ENCODE measurements around the gene PCED1A.
"Not testable (repeated sequence)": the region's sequence is repeated elsewhere in the genome, so short reads cannot be mapped to it uniquely, and the experiment has no call there.

Gene PCED1A

DNA sequence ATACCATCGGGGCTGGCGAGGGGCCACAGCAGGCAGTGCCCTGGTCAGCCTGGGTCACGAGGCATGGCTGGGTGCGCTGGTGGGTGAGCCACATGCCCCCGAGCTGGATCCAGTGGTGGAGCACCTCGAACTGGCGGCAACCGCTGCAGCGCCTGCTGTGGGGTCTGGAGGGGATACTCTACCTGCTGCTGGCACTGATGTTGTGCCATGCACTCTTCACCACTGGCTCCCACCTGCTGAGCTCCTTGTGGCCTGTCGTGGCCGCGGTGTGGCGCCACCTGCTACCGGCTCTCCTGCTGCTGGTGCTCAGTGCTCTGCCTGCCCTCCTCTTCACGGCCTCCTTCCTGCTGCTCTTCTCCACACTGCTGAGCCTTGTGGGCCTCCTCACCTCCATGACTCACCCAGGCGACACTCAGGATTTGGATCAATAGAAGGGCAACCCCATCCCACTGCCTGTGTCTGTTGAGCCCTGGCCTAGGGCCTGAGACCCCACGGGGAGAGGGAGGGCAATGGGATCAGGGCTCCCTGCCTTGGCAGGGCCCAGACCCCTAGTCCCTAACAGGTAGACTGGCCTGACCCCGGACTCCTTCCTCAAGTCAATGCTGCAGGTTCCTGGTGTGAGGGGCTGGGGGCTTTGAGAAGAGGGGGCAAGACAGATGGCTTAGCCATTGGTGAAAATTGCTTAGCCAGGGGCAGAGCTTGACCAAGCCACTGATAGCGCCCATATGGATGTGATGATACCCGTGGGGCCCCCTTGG, 23.7 kb downstream of the PCED1A start:
- ATAC-seq (replicated peaks; ENCODE audit: extremely low read depth, poor library complexity, severe bottlenecking) (no peak), DNase-seq (ENCODE audit: low spot score in 2 of 2) (no peak)
- no peak overlapping the region for H3K4me3 Mint-ChIP-seq
- H3K4me1 Mint-ChIP-seq = peaks cover 20% of the 10 kb centered on the region
- H3K9me3 Mint-ChIP-seq = no peaks in the 10 kb centered on the region
- H3K36me3 Mint-ChIP-seq (ENCODE audit: insufficient read depth) = peaks cover 2% of the 10 kb centered on the region
- no peak overlapping the region for H3K27ac Mint-ChIP-seq (ENCODE audit: low read depth)
- H3K27me3 Mint-ChIP-seq = peaks cover 28% of the 10 kb centered on the region

DNA sequence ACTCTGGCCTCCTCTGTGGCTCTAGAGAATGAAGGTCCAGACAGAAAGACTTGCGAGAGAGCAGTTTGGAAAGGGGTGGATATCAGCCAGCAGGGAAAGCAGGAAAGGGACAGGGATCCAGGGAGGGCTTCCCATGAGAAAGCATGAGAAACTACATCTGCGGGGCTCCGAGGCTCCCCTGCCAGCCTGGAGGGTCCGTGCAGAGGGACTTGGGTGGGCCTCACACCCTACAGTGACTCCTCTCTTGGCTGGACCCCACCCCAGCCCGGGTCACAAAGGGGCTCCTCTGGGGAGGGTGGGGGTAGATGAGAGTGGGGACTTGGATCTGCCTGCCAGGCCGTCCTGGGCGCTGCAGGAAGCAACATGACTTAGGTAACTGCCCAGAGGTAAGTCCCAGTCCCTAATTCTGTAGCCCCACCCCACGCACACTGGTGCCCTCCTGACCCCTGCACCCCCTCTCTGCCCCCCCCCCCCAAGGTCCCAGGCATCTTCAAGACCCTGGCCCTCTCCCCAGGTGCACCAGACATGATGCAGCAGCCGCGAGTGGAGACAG, 24.3 kb downstream of the PCED1A start, which contains the start of gene TMEM239:
Gene TMEM239, plus strand, starts transcription at position 335 of the 553 bp plus-strand sequence. Its CDS starts 191 bp downstream, at position 526.
- no peak within 1 kb of the TSS for H3K27ac Mint-ChIP-seq (ENCODE audit: low read depth)
- H3K4me3 Mint-ChIP-seq = no peak within 1 kb of the TSS
- no peak for DNase-seq (ENCODE audit: low spot score in 2 of 2)
- peaks cover 3% of the 10 kb centered on the region for H3K36me3 Mint-ChIP-seq (ENCODE audit: insufficient read depth)
- no peak for ATAC-seq (replicated peaks; ENCODE audit: extremely low read depth, poor library complexity, severe bottlenecking)
- H3K9me3 Mint-ChIP-seq = no peaks in the 10 kb centered on the region
- H3K4me1 Mint-ChIP-seq = peaks cover 16% of the 10 kb centered on the region
- H3K27me3 Mint-ChIP-seq = peaks cover 34% of the 10 kb centered on the region

- Mint-ChIP-seq H3K27ac (ENCODE audit: low read depth) (no peak overlapping the region), H3K4me1 (peaks cover 13% of the 10 kb centered on the region), H3K9me3 (no peaks in the 10 kb centered on the region), H3K4me3 (no peak overlapping the region), H3K36me3 (ENCODE audit: insufficient read depth) (peaks cover 3% of the 10 kb centered on the region), H3K27me3 (peaks cover 38% of the 10 kb centered on the region)
- no peak for DNase-seq (ENCODE audit: low spot score in 2 of 2)
- ATAC-seq (replicated peaks; ENCODE audit: extremely low read depth, poor library complexity, severe bottlenecking) = no peak
These were observed 25.1 kb downstream of the PCED1A start for GRCh38 chr20:2815242-2815900.

DNA sequence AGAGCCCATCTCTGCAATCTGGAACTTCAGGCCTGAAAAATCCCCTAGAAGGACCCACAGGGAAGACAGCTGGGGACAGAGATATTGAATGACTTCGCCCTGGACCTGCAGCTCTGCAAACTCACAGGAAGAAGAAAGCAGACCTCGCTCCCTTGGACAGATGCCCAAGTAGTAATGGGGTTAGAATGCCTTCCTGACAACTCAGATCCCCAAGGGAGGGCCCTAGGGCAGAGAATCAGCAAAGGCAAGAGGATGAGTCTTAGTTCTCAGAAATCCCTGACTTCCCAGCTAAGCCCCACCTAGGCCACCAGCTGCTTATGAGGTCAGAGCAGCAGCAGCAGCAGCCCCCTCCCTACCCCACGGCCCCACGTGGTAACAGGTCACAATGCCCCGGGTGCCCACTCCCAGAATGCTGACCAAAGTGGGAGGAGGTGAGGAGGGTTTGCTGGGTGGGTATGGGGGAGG, 25.8 kb downstream of the PCED1A start, which contains the start of gene C20orf141:
Gene C20orf141, plus strand, starts transcription at position 401 of the 465 bp plus-strand sequence. CDS start 198 bp downstream, outside the sequence.
- Mint-ChIP-seq H3K27ac (ENCODE audit: low read depth) (no peak within 1 kb of the TSS), H3K4me3 (no peak within 1 kb of the TSS), H3K9me3 (no peaks in the 10 kb centered on the region), H3K4me1 (peaks cover 6% of the 10 kb centered on the region), H3K36me3 (ENCODE audit: insufficient read depth) (peaks cover 4% of the 10 kb centered on the region), H3K27me3 (peaks cover 34% of the 10 kb centered on the region)
- DNase-seq (ENCODE audit: low spot score in 2 of 2) = no peak
- no peak for ATAC-seq (replicated peaks; ENCODE audit: extremely low read depth, poor library complexity, severe bottlenecking)

GRCh38 chr20:2814076-2814475, 26.4 kb downstream of the PCED1A start:
- H3K36me3 Mint-ChIP-seq (ENCODE audit: insufficient read depth) = peaks cover 3% of the 10 kb centered on the region
- peaks cover 7% of the 10 kb centered on the region for H3K4me1 Mint-ChIP-seq
- no peak for DNase-seq (ENCODE audit: low spot score in 2 of 2)
- peaks cover 39% of the 10 kb centered on the region for H3K27me3 Mint-ChIP-seq
- no peak for ATAC-seq (replicated peaks; ENCODE audit: extremely low read depth, poor library complexity, severe bottlenecking)
- no peaks in the 10 kb centered on the region for H3K9me3 Mint-ChIP-seq
- H3K4me3 Mint-ChIP-seq = no peak overlapping the region
- H3K27ac Mint-ChIP-seq (ENCODE audit: low read depth) = no peak overlapping the region

DNA sequence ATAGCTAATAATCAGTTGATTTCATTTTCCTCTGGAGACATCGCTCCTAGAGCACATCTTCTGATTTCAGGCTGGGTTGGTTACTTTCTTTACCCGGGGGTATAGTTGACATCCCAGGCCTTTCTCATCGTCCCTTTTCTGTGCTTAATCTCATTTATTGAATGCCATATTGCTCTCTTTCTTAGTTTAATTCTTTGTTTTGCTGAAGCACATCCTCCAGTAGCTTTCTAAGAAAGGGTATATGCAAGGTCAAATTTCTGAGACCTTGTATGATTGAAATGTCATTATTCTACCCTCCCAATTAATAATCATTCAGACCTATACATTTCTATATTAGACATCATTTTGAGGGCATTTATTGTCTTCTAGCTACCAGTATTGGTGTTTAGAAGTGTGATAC, 28.3 kb downstream of the PCED1A start:
- peaks cover 10% of the 10 kb centered on the region for H3K4me1 Mint-ChIP-seq
- no peak overlapping the region for H3K27ac Mint-ChIP-seq (ENCODE audit: low read depth)
- peaks cover 56% of the 10 kb centered on the region for H3K27me3 Mint-ChIP-seq
- DNase-seq (ENCODE audit: low spot score in 2 of 2) = no peak
- H3K36me3 Mint-ChIP-seq (ENCODE audit: insufficient read depth) = peaks cover 3% of the 10 kb centered on the region
- H3K4me3 Mint-ChIP-seq = no peak overlapping the region
- no peak for ATAC-seq (replicated peaks; ENCODE audit: extremely low read depth, poor library complexity, severe bottlenecking)
- no peaks in the 10 kb centered on the region for H3K9me3 Mint-ChIP-seq

DNA sequence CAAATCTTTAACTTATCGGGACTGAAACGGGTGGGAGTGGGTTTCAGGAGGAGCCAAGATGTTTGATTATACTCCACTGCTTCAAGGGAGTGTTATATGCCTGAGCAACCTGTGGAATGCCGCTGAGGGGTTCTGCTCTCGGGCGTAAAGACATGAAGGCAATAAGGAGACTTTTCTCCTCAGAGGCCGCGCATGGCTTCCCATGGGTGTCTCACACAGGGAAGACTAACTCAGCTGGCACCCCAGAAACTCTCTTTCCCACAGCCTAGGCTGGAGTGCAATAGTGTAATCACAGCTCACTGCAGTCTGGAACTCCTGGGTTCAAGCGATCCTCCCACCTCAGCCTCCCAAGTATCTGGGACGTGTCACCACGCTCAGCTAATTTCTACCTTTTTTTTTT, 30.8 kb downstream of the PCED1A start:
- Mint-ChIP-seq H3K36me3 (ENCODE audit: insufficient read depth) (peaks cover 3% of the 10 kb centered on the region), H3K9me3 (no peaks in the 10 kb centered on the region), H3K27me3 (peaks cover 78% of the 10 kb centered on the region), H3K4me3 (no peak overlapping the region), H3K4me1 (peaks cover 4% of the 10 kb centered on the region), H3K27ac (ENCODE audit: low read depth) (no peak overlapping the region)
- no peak for DNase-seq (ENCODE audit: low spot score in 2 of 2)
- no peak for ATAC-seq (replicated peaks; ENCODE audit: extremely low read depth, poor library complexity, severe bottlenecking)

DNA sequence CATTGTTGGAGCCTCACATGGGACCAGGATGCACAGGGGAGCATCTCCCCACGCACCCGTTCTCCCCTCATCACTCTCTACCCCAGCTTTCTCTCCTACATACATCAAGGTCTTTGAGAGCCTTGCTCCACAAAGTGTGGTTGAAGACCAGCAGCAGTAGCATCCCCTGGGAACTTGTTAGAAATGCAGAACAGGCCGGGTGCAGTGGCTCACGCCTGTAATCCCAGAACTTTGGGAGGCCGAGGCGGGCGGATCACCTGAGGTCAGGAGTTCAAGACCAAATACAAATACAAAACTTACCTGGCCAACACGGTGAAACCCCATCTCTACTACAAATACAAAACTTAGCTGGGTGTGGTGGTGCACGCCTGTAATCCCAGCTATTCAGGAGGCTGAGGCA, 32.5 kb downstream of the PCED1A start:
- not testable (repeated sequence) for H3K4me1 Mint-ChIP-seq; H3K4me3 Mint-ChIP-seq; DNase-seq (ENCODE audit: low spot score in 2 of 2); ATAC-seq (replicated peaks; ENCODE audit: extremely low read depth, poor library complexity, severe bottlenecking); H3K36me3 Mint-ChIP-seq (ENCODE audit: insufficient read depth); H3K27ac Mint-ChIP-seq (ENCODE audit: low read depth); H3K9me3 Mint-ChIP-seq
- H3K27me3 Mint-ChIP-seq = peaks cover 83% of the 10 kb centered on the region

DNA sequence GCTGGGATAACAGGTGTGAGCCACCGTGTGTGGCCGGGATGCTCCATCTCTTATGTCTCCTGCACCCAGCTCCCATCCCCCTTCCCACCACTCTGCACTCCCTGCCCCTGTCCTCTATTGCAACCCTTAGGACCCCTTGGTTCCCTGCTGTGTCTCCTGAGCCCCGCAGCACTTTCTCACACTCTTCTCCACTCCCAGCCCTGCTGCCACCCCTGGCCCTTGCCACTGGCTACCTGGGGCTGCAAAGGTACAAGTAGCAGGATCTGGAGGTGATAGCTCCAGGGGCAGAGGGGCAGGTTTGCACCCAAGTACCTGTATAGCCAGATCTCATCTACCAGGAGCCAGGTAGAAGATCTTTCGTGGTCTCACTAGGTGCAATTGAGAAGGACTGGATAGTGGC, 33.4 kb downstream of the PCED1A start:
- ATAC-seq (replicated peaks; ENCODE audit: extremely low read depth, poor library complexity, severe bottlenecking) (no peak), DNase-seq (ENCODE audit: low spot score in 2 of 2) (no peak)
- Mint-ChIP-seq H3K9me3 (no peaks in the 10 kb centered on the region), H3K27me3 (peaks cover 83% of the 10 kb centered on the region), H3K36me3 (ENCODE audit: insufficient read depth) (peaks cover 3% of the 10 kb centered on the region), H3K27ac (ENCODE audit: low read depth) (no peak overlapping the region), H3K4me1 (peaks cover 4% of the 10 kb centered on the region), H3K4me3 (no peak overlapping the region)

DNA sequence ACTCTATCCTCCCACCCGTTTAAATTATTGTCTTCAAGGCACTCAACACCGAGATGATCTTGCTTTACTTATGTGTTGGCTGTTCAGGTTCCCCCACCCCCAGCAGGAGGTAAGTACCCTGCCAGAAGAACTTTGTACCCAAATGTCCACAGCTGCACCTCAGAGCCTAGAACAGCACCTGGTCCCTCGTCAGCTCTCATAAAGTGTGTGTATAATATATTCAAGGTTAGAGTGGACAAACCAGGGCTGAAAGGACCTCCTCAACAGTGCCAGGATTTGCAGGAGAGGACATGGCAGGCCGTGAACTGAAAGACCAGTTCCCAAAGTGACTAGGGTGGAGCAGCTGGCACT, 34.1 kb downstream of the PCED1A start:
- ATAC-seq (replicated peaks; ENCODE audit: extremely low read depth, poor library complexity, severe bottlenecking) (no peak), DNase-seq (ENCODE audit: low spot score in 2 of 2) (no peak)
- Mint-ChIP-seq H3K9me3 (no peaks in the 10 kb centered on the region), H3K4me1 (peaks cover 8% of the 10 kb centered on the region), H3K36me3 (ENCODE audit: insufficient read depth) (peaks cover 3% of the 10 kb centered on the region), H3K4me3 (no peak overlapping the region), H3K27me3 (peaks cover 83% of the 10 kb centered on the region), H3K27ac (ENCODE audit: low read depth) (no peak overlapping the region)

GRCh38 chr20:2805689-2806350, 34.6 kb downstream of the PCED1A start:
- Mint-ChIP-seq H3K27ac (ENCODE audit: low read depth) (no peak overlapping the region), H3K9me3 (no peaks in the 10 kb centered on the region), H3K4me3 (no peak overlapping the region), H3K36me3 (ENCODE audit: insufficient read depth) (peaks cover 2% of the 10 kb centered on the region), H3K27me3 (peaks cover 83% of the 10 kb centered on the region), H3K4me1 (peaks cover 13% of the 10 kb centered on the region)
- DNase-seq (ENCODE audit: low spot score in 2 of 2) (no peak), ATAC-seq (replicated peaks; ENCODE audit: extremely low read depth, poor library complexity, severe bottlenecking) (no peak)

DNA sequence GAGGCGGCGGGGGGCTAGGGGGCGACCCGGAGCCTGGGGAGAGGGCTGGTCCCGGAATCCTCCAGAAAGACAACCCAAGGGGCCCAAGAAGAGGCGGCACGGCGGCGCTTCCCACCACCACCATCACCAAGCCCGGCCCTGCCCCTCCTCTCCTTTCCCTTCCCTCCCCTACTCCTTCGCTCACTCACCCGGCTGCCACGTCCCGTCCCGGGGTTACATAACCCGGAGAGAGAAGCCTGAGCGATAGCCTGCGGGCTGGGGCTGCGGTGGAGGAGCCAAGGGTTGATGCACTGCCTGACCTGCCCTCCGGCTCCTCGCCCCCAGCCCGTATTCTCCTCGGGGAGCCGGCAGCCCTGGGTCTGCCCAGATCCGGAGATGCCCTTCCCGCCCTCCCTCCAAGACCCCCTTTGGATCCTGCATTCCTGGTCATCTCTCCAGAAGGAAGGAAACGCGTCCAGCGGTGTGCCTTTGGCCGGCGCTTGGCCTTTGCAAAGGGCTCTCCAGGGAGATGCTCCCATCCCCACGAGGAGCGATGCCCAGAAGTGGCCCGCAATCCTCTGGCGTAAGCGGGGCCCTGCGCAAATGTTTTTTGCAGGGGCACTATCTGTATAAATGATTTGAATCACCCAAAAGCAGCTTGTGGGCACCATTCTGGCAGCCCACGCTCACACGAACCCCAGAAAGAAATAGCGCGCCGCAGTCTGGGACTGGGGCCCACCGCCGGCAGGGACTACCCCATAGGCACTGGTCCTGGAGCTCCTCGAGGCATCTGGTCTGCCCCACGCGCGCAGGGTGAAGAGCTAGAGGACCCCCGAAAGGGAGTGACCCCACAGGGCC, 35.4 kb downstream of the PCED1A start:
- Mint-ChIP-seq H3K27me3 (peaks cover 86% of the 10 kb centered on the region), H3K27ac (ENCODE audit: low read depth) (no peak overlapping the region), H3K4me1 (peaks cover 19% of the 10 kb centered on the region), H3K9me3 (no peaks in the 10 kb centered on the region), H3K4me3 (no peak overlapping the region), H3K36me3 (ENCODE audit: insufficient read depth) (no peaks in the 10 kb centered on the region)
- ATAC-seq (replicated peaks; ENCODE audit: extremely low read depth, poor library complexity, severe bottlenecking) (no peak), DNase-seq (ENCODE audit: low spot score in 2 of 2) (no peak)
